CD8-positive, alpha-beta memory T cell (primary cell): Measurements from ENCODE around the gene PRRX1. TPM values are rescaled to one million over a fixed set of nuclear protein-coding genes. Genes with fewer than 3 reads are reported as not detected.

Source experiments
- CTCF ChIA-PET: fragments of 350-600 bp; sonication (Branson Sonifier 250); formaldehyde crosslinking; loops from one replicate; lab custom pipeline; 2021; ENCODE audit warnings: antibody characterized with exemption; lab: Charles Lee
- POLR2A ChIA-PET: fragments of 350-600 bp; sonication (Branson Sonifier 250); formaldehyde crosslinking; loops from one replicate; lab custom pipeline; 2021; ENCODE audit warnings: antibody characterized with exemption; lab: Charles Lee
- DNase-seq, 5 donors: peaks; one replicate each; pipeline versions ENCODE4 v3.0.0 to v3.0.0-alpha.2; 2020 to 2022; ENCODE audit warnings: mixed read lengths in 1 of 5
- H3K27ac ChIP-seq: one replicate; pipeline ENCODE4 v1.7.0; 2013; ENCODE audit warnings: low read depth, mild to moderate bottlenecking, low read length, moderate library complexity
- H3K27me3 ChIP-seq: 2 replicates; pipeline ENCODE4 v1.7.0; 2013; ENCODE audit warnings: low read length, mild to moderate bottlenecking; ENCODE audit not compliant: insufficient read depth, poor library complexity, severe bottlenecking
- H3K36me3 ChIP-seq: 2 replicates; pipeline ENCODE4 v1.7.0; 2013; ENCODE audit warnings: mild to moderate bottlenecking, low read length, moderate library complexity; ENCODE audit not compliant: insufficient read depth
- H3K4me1 ChIP-seq: 2 replicates; pipeline ENCODE4 v1.7.0; 2013; ENCODE audit warnings: mild to moderate bottlenecking, low read length, moderate library complexity; ENCODE audit not compliant: insufficient read depth
- H3K4me3 ChIP-seq: 2 replicates; pipeline ENCODE4 v1.7.0; 2013; ENCODE audit warnings: mild to moderate bottlenecking, low read length
- H3K9me3 ChIP-seq: 2 replicates; pipeline ENCODE4 v1.7.0; 2013; ENCODE audit warnings: mild to moderate bottlenecking, low read length
- H3K27ac Mint-ChIP-seq, 8 donors: one replicate each; pipeline ENCODE4 v1.8.0; 2020 to 2021; ENCODE audit warnings: mixed read lengths in 8 of 8, mild to moderate bottlenecking in 6 of 8, inconsistent platforms in 3 of 8, moderate library complexity in 3 of 8
- H3K27me3 Mint-ChIP-seq, 2 donors: one replicate each; pipeline ENCODE4 v1.8.0; 2020 to 2021; ENCODE audit warnings: mixed read lengths in 2 of 2, mild to moderate bottlenecking in 1 of 2, moderate library complexity in 1 of 2
- H3K36me3 Mint-ChIP-seq, 3 donors: one replicate each; pipeline ENCODE4 v1.8.0; 2020 to 2021; ENCODE audit warnings: mixed read lengths in 3 of 3, inconsistent platforms in 1 of 3, mild to moderate bottlenecking in 1 of 3
- H3K4me1 Mint-ChIP-seq, 3 donors: one replicate each; pipeline ENCODE4 v1.8.0; 2020 to 2021; ENCODE audit warnings: mixed read lengths in 3 of 3, inconsistent platforms in 1 of 3, mild to moderate bottlenecking in 1 of 3
- H3K4me3 Mint-ChIP-seq, 7 donors: one replicate each; pipeline ENCODE4 v1.8.0; 2020 to 2021; ENCODE audit warnings: mixed read lengths in 7 of 7, mild to moderate bottlenecking in 6 of 7, moderate library complexity in 4 of 7, inconsistent platforms in 2 of 7
- H3K9me3 Mint-ChIP-seq, 5 donors: one replicate each; pipeline ENCODE4 v1.8.0; 2020 to 2022; ENCODE audit warnings: mixed read lengths in 5 of 5, mild to moderate bottlenecking in 3 of 5, moderate library complexity in 2 of 5, inconsistent platforms in 1 of 5
- polyA plus RNA-seq: library from polyadenylated mRNA; unstranded; fragments of 300-500 nt; fragmentation: Illumina TruSeq; gene quantifications from one replicate; pipeline ENCODE4 v1.2.3, GENCODE V29; 2021
- total RNA-seq, 2 experiments: library from RNA; stranded (reverse); gene quantifications; one replicate each; pipeline ENCODE4 v1.2.3, GENCODE V29; 2021

The PRRX1 gene
- total and polyA plus RNA-seq, 3 experiments from 2014 or later: not detected

DNA sequence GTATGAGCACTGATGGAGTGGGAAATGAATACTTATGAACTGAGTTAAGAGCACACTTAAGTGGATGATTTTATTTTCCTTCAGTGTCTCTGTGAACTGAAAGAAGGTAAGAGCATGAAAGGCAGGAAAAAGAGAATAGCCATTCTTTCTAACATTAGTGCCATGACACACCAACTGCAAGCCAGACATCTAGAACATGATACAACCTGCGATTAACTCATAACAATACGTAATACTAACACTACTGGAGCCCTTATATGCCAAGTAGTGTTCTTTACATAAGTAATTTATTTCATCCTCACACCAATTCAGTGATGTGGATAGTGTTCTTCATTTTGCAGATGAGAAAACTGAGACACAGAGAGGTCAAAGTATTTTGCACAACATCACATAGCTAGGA, 56.7 kb downstream of the PRRX1 start:
- CTCF ChIA-PET: no interaction called here
- Mint-ChIP-seq H3K4me1 (no peaks in the 10 kb centered on the region), H3K27ac (no peak overlapping the region), H3K36me3 (no peaks in the 10 kb centered on the region), H3K27me3 (peaks cover 1 to 18% of the 10 kb centered on the region in 2 donors), H3K4me3 (no peak overlapping the region), H3K9me3 (no peaks in the 10 kb centered on the region)
- Histone ChIP-seq H3K36me3 (no peaks in the 10 kb centered on the region), H3K4me1 (no peaks in the 10 kb centered on the region), H3K27me3 (no peaks in the 10 kb centered on the region), H3K27ac (no peak overlapping the region), H3K4me3 (no peak overlapping the region), H3K9me3 (no peaks in the 10 kb centered on the region)
- no peak for DNase-seq
- POLR2A ChIA-PET: no interaction called here

DNA sequence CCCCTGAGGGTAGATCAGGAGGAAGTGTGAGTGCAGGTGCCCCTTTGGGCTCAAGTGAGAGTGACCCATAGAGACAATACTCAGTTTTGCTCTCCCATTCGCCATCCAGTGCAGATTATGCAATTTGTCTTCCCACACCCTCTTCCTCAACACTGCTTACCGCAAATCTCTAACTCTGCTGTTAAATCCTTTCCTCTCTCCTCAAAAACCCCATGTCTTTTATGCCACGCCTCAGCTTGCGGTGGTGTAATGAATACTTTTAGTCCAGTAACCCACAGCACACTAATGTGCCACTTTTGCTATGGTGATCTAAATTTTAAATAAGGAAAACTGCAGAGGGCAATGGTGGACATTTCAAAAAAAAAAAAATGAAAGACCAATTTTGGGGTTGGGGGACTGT, 57.7 kb downstream of the PRRX1 start:
- H3K36me3 Mint-ChIP-seq: no peaks in the 10 kb centered on the region
- peak overlapping the region in 1 of 8 donors; percentile 52 for H3K27ac Mint-ChIP-seq
- H3K27me3 Mint-ChIP-seq: peaks cover 1 to 17% of the 10 kb centered on the region in 2 donors
- no peaks in the 10 kb centered on the region for H3K27me3 ChIP-seq
- H3K4me1 Mint-ChIP-seq: no peaks in the 10 kb centered on the region
- H3K9me3 Mint-ChIP-seq: no peaks in the 10 kb centered on the region
- H3K36me3 ChIP-seq: no peaks in the 10 kb centered on the region
- H3K4me1 ChIP-seq: no peaks in the 10 kb centered on the region
- no peak overlapping the region for H3K27ac ChIP-seq
- POLR2A ChIA-PET: no interaction called here
- CTCF ChIA-PET: no interaction called here
- no peak overlapping the region for H3K4me3 Mint-ChIP-seq
- H3K9me3 ChIP-seq: no peaks in the 10 kb centered on the region
- no peak overlapping the region for H3K4me3 ChIP-seq
- no peak for DNase-seq

DNA sequence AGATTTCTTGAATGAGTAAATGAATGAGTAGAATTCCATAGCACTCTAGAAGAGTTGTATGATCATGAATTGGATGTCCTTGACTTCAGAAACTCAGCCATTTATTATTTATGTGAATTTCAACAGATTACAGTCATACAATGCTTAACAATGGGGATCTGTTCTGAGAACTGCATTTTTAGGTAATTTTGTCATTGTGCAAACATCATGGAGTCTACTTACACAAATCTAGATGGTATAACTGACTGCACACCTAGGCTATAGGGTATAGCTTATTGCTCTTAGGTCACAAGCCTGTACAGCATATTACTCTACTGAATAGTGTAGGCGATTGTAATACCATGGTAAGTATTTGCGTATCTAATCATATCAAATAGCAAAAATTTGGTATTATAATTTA, 59.6 kb downstream of the PRRX1 start:
- Mint-ChIP-seq H3K4me1 (no peaks in the 10 kb centered on the region), H3K4me3 (no peak overlapping the region), H3K9me3 (no peaks in the 10 kb centered on the region), H3K27me3 (peaks cover 3 to 18% of the 10 kb centered on the region in 2 donors), H3K36me3 (no peaks in the 10 kb centered on the region), H3K27ac (no peak overlapping the region)
- Histone ChIP-seq H3K27me3 (no peaks in the 10 kb centered on the region), H3K4me1 (no peaks in the 10 kb centered on the region), H3K27ac (no peak overlapping the region), H3K9me3 (no peaks in the 10 kb centered on the region), H3K36me3 (no peaks in the 10 kb centered on the region), H3K4me3 (no peak overlapping the region)
- ChIA-PET CTCF (no interaction called here), POLR2A (no interaction called here)
- DNase-seq: no peak

DNA sequence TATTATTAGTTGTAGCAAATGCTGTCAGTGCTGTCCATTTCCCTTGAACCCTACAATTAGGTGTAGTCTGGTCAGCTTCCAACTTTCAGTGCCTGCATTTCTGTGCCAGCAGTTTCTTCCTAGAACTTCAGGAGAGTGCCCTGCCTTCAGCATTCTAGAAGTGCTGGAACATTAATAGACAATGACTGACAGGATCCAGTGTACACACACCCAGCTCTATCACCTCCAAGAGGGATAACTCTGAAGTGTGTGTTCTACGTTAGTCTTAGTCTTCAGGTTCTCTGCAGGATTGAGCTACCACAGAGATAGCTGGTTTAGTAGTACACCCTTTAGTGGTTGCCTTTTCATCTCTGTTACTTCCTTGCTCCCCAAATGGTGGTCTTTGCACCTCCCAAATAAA, 61.4 kb downstream of the PRRX1 start:
- POLR2A ChIA-PET: no interaction called here
- Mint-ChIP-seq H3K4me3 (no peak overlapping the region), H3K27ac (no peak overlapping the region), H3K27me3 (peaks cover 3 to 22% of the 10 kb centered on the region in 2 donors), H3K9me3 (no peaks in the 10 kb centered on the region), H3K4me1 (no peaks in the 10 kb centered on the region), H3K36me3 (no peaks in the 10 kb centered on the region)
- CTCF ChIA-PET: no interaction called here
- no peak overlapping the region for H3K4me3 ChIP-seq
- H3K36me3 ChIP-seq: no peaks in the 10 kb centered on the region
- H3K27ac ChIP-seq: no peak overlapping the region
- H3K4me1 ChIP-seq: no peaks in the 10 kb centered on the region
- no peak for DNase-seq
- H3K9me3 ChIP-seq: no peaks in the 10 kb centered on the region
- H3K27me3 ChIP-seq: no peaks in the 10 kb centered on the region

DNA sequence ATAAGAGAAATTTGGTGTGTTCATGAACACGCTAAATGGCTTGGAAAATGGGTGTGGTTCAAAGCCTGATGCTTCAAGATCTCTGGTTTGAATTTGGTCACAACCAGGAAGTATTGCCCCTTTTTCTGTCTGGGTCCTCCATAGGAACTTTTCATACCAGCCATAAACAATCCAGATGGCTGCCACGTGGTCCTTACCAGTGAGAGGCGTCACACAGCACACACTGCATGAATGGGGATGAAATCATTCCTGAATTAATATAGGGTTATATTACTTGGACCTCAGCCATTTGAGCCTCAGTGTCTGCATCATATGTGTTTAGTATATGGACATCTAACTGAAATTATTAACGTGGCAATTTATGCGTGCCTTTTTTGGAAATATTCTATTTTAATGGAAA, 64.0 kb downstream of the PRRX1 start:
- H3K9me3 ChIP-seq: no peaks in the 10 kb centered on the region
- H3K4me3 Mint-ChIP-seq: no peak overlapping the region
- peak overlapping the region in 1 of 8 donors; percentile 44 for H3K27ac Mint-ChIP-seq
- H3K9me3 Mint-ChIP-seq: no peaks in the 10 kb centered on the region
- ChIA-PET POLR2A (no interaction called here), CTCF (no interaction called here)
- no peak for DNase-seq
- H3K27me3 Mint-ChIP-seq: peaks cover 3 to 17% of the 10 kb centered on the region in 2 donors
- no peak overlapping the region for H3K4me3 ChIP-seq
- no peaks in the 10 kb centered on the region for H3K4me1 ChIP-seq
- no peaks in the 10 kb centered on the region for H3K36me3 Mint-ChIP-seq
- no peak overlapping the region for H3K27ac ChIP-seq
- no peaks in the 10 kb centered on the region for H3K4me1 Mint-ChIP-seq
- no peaks in the 10 kb centered on the region for H3K36me3 ChIP-seq
- H3K27me3 ChIP-seq: no peaks in the 10 kb centered on the region

DNA sequence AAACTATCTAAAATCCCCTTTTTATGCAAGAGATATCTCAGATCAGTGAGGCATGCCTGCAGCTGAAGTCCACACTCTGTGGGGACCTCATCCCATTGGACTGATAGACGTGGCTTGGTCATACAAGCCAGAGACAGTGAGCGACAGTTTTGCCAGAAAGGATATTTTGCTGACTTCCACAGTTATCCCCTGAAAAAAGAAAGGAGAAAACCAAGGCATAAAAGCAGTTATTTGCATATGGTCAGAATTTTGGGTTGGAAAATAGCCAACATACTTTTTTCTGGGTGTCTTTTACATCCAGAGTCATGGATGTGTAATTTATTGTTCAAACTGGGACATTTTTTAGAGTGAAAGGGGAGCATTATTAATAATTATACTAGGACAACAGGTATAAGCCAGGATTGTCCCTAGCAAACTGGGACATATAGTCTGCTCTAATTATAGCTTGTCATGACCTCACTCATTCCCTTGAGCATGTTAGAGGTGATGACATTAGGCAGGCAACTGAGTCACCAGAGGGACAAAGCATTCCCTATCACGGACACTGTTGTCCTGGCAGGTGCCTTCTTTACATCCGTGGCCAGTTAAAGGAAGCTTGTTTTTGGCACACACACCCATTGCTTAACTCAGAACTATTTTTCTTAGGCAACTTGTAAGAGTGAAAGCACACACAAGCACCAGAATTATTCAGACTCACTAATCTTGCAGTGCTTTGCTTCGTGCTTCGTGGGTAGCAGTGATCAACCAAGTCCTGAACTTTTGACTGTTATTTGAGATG, 65.5 kb downstream of the PRRX1 start:
- POLR2A ChIA-PET: no interaction called here
- CTCF ChIA-PET: no interaction called here
- H3K4me3 Mint-ChIP-seq: no peak overlapping the region
- no peaks in the 10 kb centered on the region for H3K36me3 Mint-ChIP-seq
- DNase-seq: no peak
- no peaks in the 10 kb centered on the region for H3K4me1 Mint-ChIP-seq
- Histone ChIP-seq H3K9me3 (no peaks in the 10 kb centered on the region), H3K27ac (no peak overlapping the region), H3K27me3 (no peaks in the 10 kb centered on the region), H3K36me3 (no peaks in the 10 kb centered on the region), H3K4me1 (no peaks in the 10 kb centered on the region), H3K4me3 (no peak overlapping the region)
- H3K27ac Mint-ChIP-seq: no peak overlapping the region
- H3K27me3 Mint-ChIP-seq: peaks cover 3 to 13% of the 10 kb centered on the region in 2 donors
- H3K9me3 Mint-ChIP-seq: no peaks in the 10 kb centered on the region

DNA sequence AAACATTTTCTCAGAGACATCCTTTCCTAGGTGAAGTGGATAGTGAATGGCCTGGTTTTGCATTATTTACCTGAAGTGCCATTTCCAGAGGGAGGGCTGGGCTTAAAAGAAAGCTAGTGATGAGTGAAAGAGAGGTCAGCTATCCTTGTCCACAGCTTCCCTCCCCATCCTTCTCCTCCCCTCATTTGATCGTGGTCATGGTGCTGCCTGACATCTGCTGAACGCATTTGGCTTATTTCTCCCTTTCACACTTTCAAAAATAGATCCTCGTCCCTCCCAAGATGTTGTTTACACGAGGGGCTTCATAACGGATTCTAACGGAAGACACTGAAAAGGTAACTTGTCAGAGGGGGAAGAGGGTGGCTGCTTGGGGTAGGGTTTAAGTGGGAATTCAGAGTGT, 66.1 kb downstream of the PRRX1 start:
- ChIA-PET CTCF (no interaction called here), POLR2A (no interaction called here)
- Histone ChIP-seq H3K27me3 (no peaks in the 10 kb centered on the region), H3K4me3 (no peak overlapping the region), H3K27ac (no peak overlapping the region), H3K4me1 (no peaks in the 10 kb centered on the region), H3K36me3 (no peaks in the 10 kb centered on the region), H3K9me3 (no peaks in the 10 kb centered on the region)
- Mint-ChIP-seq H3K27me3 (peaks cover 3 to 13% of the 10 kb centered on the region in 2 donors), H3K36me3 (no peaks in the 10 kb centered on the region), H3K27ac (no peak overlapping the region), H3K4me3 (no peak overlapping the region), H3K4me1 (no peaks in the 10 kb centered on the region), H3K9me3 (no peaks in the 10 kb centered on the region)
- DNase-seq: no peak

DNA sequence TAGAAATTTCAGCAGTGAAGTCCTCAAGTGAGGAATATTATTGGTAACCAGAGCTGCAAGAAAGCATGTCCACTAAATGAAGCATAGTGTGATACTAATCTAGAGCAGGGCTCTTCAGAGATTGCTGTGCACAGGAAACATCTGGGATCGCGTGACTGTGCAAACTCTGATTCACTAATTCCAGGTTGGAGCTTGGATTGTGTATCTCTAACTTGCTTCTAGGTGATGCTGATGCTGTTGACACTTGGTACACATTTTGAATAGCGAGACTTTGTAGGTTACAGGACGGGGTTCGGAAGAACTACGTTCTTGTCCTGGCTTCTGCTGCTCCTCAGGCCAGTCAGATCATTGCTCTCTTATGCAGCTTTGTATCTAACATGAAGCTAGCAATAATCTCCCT, 66.5 kb downstream of the PRRX1 start:
- Histone ChIP-seq H3K4me3 (no peak overlapping the region), H3K27me3 (no peaks in the 10 kb centered on the region), H3K27ac (no peak overlapping the region), H3K36me3 (no peaks in the 10 kb centered on the region), H3K9me3 (no peaks in the 10 kb centered on the region), H3K4me1 (no peaks in the 10 kb centered on the region)
- no peak for DNase-seq
- Mint-ChIP-seq H3K27ac (no peak overlapping the region), H3K36me3 (no peaks in the 10 kb centered on the region), H3K27me3 (peaks cover 3 to 13% of the 10 kb centered on the region in 2 donors), H3K9me3 (no peaks in the 10 kb centered on the region), H3K4me3 (no peak overlapping the region), H3K4me1 (no peaks in the 10 kb centered on the region)
- ChIA-PET CTCF (no interaction called here), POLR2A (no interaction called here)
